NCI-H2107 (cell line): ENCODE results near the gene CNTNAP1.
"Not testable (repeated sequence)": the region's sequence is repeated elsewhere in the genome, so short reads cannot be mapped to it uniquely, and the experiment has no call there.

Source experiments
- DNase-seq: peaks from one replicate; lab custom pipeline; 2025; lab: John Stamatoyannopoulos, UW

The CNTNAP1 gene

GRCh38 chr17:42681976-42682721 lies at the start of gene CNTNAP1:
TSS of gene CNTNAP1 (plus strand) at chr17:42682531. CDS start at chr17:42682830, 299 bp downstream.
- peak; percentile 17 for DNase-seq

- no peak for DNase-seq
These were observed 49.3 kb upstream of the CNTNAP1 start for GRCh38 chr17:42632949-42633444.

- DNase-seq, result no peak
These were observed 42.7 kb upstream of the CNTNAP1 start for GRCh38 chr17:42639525-42640113.

GRCh38 chr17:42640121-42640520 lies 42.2 kb upstream of the CNTNAP1 start:
- no peak for DNase-seq

- no peak for DNase-seq
These were observed 40.0 kb upstream of the CNTNAP1 start for GRCh38 chr17:42642336-42642735.

- no peak for DNase-seq
These were observed 34.6 kb upstream of the CNTNAP1 start for GRCh38 chr17:42647778-42648177.

- DNase-seq, result no peak
These were observed 30.9 kb upstream of the CNTNAP1 start for GRCh38 chr17:42651392-42651791.

GRCh38 chr17:42653179-42654124 lies 28.9 kb upstream of the CNTNAP1 start:
- DNase-seq, result no peak

- DNase-seq, result no peak
These were observed 26.8 kb upstream of the CNTNAP1 start for GRCh38 chr17:42655528-42655927.

GRCh38 chr17:42657824-42658588 lies 24.3 kb upstream of the CNTNAP1 start:
- no peak for DNase-seq

- peak; percentile 92 for DNase-seq
These were observed 23.0 kb upstream of the CNTNAP1 start, which contains the start of gene TUBG2 for GRCh38 chr17:42659079-42659931. TSS of gene TUBG2 (plus strand) at chr17:42659284. CDS start at chr17:42659504, 220 bp downstream.

- not testable (repeated sequence) for DNase-seq
These were observed 22.4 kb upstream of the CNTNAP1 start for GRCh38 chr17:42659932-42660274.

GRCh38 chr17:42660692-42661345 lies 21.5 kb upstream of the CNTNAP1 start:
- DNase-seq, result no peak

- no peak for DNase-seq
These were observed 16.7 kb upstream of the CNTNAP1 start for GRCh38 chr17:42665581-42666001.

- DNase-seq, result not testable (repeated sequence)
These were observed 16.2 kb upstream of the CNTNAP1 start for GRCh38 chr17:42666126-42666525.

- no peak for DNase-seq
These were observed 15.0 kb upstream of the CNTNAP1 start for GRCh38 chr17:42667088-42667951.

GRCh38 chr17:42669705-42669976 lies 12.7 kb upstream of the CNTNAP1 start:
- no peak for DNase-seq

- DNase-seq, result no peak
These were observed 12.1 kb upstream of the CNTNAP1 start for GRCh38 chr17:42669977-42670788.
